ENCODE measurements around the gene LSM6. TPM values are rescaled to one million over a fixed set of nuclear protein-coding genes. Genes with fewer than 3 reads are reported as not detected.

LSM6 gene
- total RNA-seq (2014; rRNA removed; shearing (Covaris generic)), result 123 and 132 TPM in 2 replicates
- 60.9 and 62.3 TPM in 2 replicates for total RNA-seq (2022)
- percentile 90 among the genes with signal in this experiment for Bru-seq, nascent RNA
- percentile 74 among the genes with signal in this experiment for BruChase-seq, experiment 1, labeled RNA remaining after a 6-hour chase
- percentile 77 among the genes with signal in this experiment for BruChase-seq, experiment 2, labeled RNA remaining after a 2-hour chase
- long read RNA-seq, transcript LSM6-201 (4 exons, 2,259 nt), result major isoform, 59 of 68 reads
- long read RNA-seq, partial matches to known transcripts, result 0 of 68 reads
- long read RNA-seq, other reads (novel, unspliced or antisense), result 7 of 68 reads

DNA sequence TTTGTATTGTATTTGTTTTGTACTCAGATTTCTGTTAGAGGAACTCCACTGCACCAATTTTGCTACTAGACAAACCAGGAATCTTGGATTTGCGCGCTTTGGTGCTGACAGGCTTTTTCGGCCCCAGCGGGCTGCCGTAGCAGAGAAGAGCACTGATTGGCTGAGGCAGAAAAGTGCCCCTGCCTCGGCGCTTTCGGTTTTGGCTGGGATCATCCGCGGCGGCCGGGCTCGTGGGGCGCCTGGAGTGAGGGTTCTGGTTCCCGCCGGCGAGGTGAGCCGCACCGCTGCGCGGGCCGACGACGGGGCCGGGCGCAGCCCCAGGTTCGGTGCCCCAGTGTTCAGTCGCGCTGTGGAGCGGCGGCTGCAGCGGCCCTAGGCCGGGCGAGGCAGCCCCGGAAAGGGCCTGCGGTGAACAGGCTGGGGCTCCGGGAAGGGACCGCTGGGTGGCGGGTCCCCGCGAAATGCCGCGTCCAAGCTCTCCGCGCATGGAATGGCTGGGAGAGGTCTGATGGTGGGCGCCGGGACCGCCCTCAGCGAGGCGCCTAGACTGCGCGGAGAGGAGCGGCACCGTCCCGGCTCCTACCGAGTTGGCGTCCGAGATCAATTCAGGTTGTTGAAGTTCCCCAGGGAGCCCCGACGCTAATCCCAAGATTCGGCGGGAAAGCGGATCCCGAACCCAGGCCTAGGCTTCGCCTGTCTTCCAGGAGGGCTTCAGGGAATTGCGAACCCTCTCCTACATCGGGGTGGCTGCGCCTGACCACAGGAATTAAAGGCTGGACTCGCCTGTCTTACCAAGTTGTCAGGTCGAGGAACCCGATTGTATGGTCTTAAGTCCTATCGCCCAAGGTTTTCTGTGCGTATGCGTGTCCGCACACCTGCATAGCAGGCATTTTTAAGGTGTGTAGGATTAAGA lies at the start of gene LSM6:
Gene LSM6, plus strand, starts transcription at position 178 of the 913 bp plus-strand sequence. CDS start 7,204 bp downstream, outside the sequence.
- POLR2A ChIA-PET, result no interaction called here
- peak within 1 kb of the TSS; percentile 56 for H3K27ac ChIP-seq (ENCODE audit: low read depth, low read length, poor library complexity, severe bottlenecking)
- H3K9me2 ChIP-seq (ENCODE audit: insufficient read depth, low read length), result no peaks in the 10 kb centered on the region
- CTCF ChIA-PET (ENCODE audit: unreplicated experiment), result no interaction called here
- H3K9me3 ChIP-seq (ENCODE audit: low read length), result no peaks in the 10 kb centered on the region
- peak within 1 kb of the TSS; percentile 79 for H3K4me2 ChIP-seq (ENCODE audit: low read length)
- intact Hi-C loops (cut with micrococcal nuclease; ENCODE audit: unreplicated experiment), result loop anchor here (2.0 to 5.0 kb wide), 4 partner anchors 115 to 238 kb away; partner anchors contain the start of gene ZNF827
- H3K79me2 ChIP-seq (ENCODE audit: insufficient read depth, low read depth, low read length), result peaks cover 50% of the 10 kb centered on the region
- DNase-seq (ENCODE audit: low spot score), result peak; percentile 86
- H3K36me3 ChIP-seq (ENCODE audit: insufficient read depth, low read length), result peaks cover 5% of the 10 kb centered on the region; the same call in 1 of the 2 replicates
- TF ChIP-seq CTCF (conservative IDR thresholded peaks at IDR 0.05; ENCODE audit: low read length) (0 out of 2 replicates have a peak, but pooled peaks have one; percentile 28), EZH2phosphoT487 (IDR thresholded peaks at IDR 0.05; ENCODE audit: borderline replicate concordance, low read depth, low read length) (no peak)
- H4K20me1 ChIP-seq (ENCODE audit: insufficient read depth, low read length), result peaks cover 13% of the 10 kb centered on the region; the same call in 1 of the 2 replicates
- H3K4me1 ChIP-seq (ENCODE audit: insufficient read depth, low read length, poor library complexity, severe bottlenecking), result peaks cover 46% of the 10 kb centered on the region
- peak within 1 kb of the TSS; percentile 100 for H2AFZ ChIP-seq (ENCODE audit: low read length)
- BruUV-seq (replicated peaks), result TSS peak; percentile 60
- H3K4me3 ChIP-seq (ENCODE audit: low read depth, low read length, poor library complexity, severe bottlenecking), result peak within 1 kb of the TSS; percentile 92

GRCh38 chr4:146132445-146132844 lies 43.1 kb upstream of the LSM6 start:
- no peaks in the 10 kb centered on the region for H3K9me3 ChIP-seq (ENCODE audit: low read length)
- H3K9me2 ChIP-seq (ENCODE audit: insufficient read depth, low read length), result no peaks in the 10 kb centered on the region
- no peak overlapping the region for H3K27ac ChIP-seq (ENCODE audit: low read depth, low read length, poor library complexity, severe bottlenecking)
- POLR2A ChIA-PET, result interaction anchor here (0.6 to 1.8 kb wide), 4 partner anchors 8 to 82 kb away, joined by 3 to 4 read pairs (median 3); no protein-coding TSS in a partner anchor
- CTCF ChIA-PET (ENCODE audit: unreplicated experiment), result no interaction called here
- no TSS peak for BruUV-seq (replicated peaks)
- H3K36me3 ChIP-seq (ENCODE audit: insufficient read depth, low read length), result no peaks in the 10 kb centered on the region
- no peak for DNase-seq (ENCODE audit: low spot score)
- no peak overlapping the region for H3K4me2 ChIP-seq (ENCODE audit: low read length)
- H2AFZ ChIP-seq (ENCODE audit: low read length), result no peak overlapping the region
- no peaks in the 10 kb centered on the region for H4K20me1 ChIP-seq (ENCODE audit: insufficient read depth, low read length)
- TF ChIP-seq EZH2phosphoT487 (IDR thresholded peaks at IDR 0.05; ENCODE audit: borderline replicate concordance, low read depth, low read length), result no peak
- no peak for TF ChIP-seq CTCF (conservative IDR thresholded peaks at IDR 0.05; ENCODE audit: low read length)
- H3K4me1 ChIP-seq (ENCODE audit: insufficient read depth, low read length, poor library complexity, severe bottlenecking), result peaks cover 6% of the 10 kb centered on the region
- no peaks in the 10 kb centered on the region for H3K79me2 ChIP-seq (ENCODE audit: insufficient read depth, low read depth, low read length)
- intact Hi-C loops (cut with micrococcal nuclease; ENCODE audit: unreplicated experiment), result no loop called here
- no peak overlapping the region for H3K4me3 ChIP-seq (ENCODE audit: low read depth, low read length, poor library complexity, severe bottlenecking)
